GM12872 (cell line): Measurements from ENCODE around the gene PLCH1.

Source experiments
- TF ChIP-seq, protein P1 (sequence below): IDR thresholded peaks from 3 replicates; pipeline ENCODE4 v1.5.1; 2011; ENCODE audit warnings: low read depth, mild to moderate bottlenecking, low read length, moderate library complexity; ENCODE audit not compliant: insufficient read depth

Gene PLCH1

DNA sequence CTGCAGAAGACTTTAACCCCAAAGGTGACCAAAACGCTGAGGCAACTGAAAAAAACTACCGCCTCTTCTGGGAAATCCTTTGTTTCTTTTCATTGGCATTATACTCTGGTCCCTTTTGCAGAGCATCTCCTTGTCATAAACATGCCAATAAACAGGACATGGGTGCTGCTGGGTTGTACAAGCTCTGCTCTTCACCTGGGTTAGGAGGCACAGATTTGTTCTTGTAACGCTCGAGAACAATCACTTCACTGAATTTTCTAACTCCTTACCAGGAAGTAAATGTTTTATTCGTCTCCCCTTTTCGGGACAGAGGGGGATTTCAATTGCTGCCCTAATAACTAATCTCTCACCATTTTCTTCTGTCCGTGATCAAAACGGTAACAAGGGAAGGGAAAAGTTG lies 1.3 kb downstream of the PLCH1 start:
- TF ChIP-seq, protein P1, sequence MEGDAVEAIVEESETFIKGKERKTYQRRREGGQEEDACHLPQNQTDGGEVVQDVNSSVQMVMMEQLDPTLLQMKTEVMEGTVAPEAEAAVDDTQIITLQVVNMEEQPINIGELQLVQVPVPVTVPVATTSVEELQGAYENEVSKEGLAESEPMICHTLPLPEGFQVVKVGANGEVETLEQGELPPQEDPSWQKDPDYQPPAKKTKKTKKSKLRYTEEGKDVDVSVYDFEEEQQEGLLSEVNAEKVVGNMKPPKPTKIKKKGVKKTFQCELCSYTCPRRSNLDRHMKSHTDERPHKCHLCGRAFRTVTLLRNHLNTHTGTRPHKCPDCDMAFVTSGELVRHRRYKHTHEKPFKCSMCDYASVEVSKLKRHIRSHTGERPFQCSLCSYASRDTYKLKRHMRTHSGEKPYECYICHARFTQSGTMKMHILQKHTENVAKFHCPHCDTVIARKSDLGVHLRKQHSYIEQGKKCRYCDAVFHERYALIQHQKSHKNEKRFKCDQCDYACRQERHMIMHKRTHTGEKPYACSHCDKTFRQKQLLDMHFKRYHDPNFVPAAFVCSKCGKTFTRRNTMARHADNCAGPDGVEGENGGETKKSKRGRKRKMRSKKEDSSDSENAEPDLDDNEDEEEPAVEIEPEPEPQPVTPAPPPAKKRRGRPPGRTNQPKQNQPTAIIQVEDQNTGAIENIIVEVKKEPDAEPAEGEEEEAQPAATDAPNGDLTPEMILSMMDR = no peak

DNA sequence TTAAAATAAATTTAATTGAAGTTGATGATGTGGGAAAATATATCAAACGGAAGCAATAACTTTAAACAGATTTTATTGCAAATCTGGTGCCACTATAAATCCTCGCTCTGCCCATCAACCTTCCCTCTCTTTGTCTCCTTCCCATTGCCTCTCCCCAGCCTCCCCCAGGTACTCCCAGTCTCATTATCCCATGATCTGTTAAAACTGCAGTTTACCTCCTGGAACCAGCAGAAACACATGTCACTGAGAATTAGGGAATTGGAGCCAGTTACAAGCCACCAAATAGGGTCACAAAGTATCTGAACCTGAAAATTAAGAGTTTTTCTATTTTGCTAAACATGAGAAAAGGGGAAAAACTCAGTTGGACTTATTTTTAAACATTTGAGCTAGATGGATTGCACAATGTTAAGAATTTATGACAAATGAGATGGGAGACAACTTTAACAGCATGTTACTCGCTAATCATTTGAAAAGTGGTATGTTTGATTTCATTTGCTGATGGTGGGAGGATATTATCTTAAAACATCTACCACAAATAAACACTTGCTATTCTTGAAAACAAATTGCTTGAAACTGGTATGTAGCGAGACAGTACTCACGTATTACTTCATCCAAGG lies 2.4 kb downstream of the PLCH1 start:
- TF ChIP-seq, protein P1 = no peak

DNA sequence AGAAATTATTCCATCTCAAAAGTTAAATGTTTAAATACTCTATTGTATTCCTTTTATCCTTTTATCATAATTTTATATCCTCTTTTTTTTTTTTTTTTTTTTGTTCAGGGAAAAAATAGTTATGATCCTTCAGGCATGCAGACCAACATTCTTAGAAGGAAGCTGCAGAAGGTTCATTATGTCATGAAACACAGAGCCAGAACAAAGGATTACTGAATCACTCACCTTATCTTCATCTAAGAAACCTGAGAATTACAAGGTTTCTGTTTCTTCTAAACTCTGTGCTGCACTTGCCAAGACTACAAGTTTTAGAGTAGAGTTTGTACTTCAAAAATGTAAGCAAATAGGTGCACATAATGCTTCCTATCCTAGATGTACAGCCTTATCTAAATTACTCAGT lies 3.3 kb downstream of the PLCH1 start:
- TF ChIP-seq, protein P1 = no peak

DNA sequence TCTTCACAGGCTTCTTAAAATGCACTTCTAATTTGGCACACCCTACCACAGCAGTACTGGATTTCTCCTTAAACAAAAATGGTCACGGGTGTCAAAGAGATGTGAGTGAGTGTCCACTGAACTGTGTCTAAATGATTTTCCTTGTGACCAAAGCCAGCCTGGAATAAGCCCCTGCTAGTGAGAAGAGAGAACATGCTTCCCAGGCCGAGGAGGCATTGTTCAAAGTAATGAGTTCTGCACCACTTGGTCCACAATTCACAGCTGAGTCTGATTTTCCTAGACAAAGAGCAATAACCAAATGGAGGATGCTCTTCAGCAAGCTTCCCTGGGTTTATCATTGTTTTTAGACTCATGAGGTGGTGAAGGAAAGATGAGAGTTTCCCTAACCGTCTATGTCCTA lies 3.8 kb downstream of the PLCH1 start:
- TF ChIP-seq, protein P1 = no peak

DNA sequence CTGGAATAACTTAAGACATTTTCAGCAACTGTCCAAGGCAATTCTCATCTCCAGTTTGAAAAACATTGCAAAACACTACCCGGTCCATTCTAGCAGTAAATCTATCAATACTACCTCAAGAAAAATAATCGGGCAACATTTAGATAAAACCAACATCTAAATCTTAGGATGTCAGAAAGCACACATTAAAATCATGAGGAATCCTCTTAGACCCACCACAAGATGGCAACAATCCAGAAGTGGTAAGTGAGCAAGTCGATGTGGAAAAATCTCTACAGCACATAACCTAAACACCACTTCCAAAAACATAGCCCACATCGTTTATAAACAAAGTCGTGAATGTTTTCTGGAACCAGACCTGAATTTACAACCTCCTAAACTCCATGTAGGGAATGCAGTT lies 5.7 kb downstream of the PLCH1 start:
- TF ChIP-seq, protein P1 = no peak

DNA sequence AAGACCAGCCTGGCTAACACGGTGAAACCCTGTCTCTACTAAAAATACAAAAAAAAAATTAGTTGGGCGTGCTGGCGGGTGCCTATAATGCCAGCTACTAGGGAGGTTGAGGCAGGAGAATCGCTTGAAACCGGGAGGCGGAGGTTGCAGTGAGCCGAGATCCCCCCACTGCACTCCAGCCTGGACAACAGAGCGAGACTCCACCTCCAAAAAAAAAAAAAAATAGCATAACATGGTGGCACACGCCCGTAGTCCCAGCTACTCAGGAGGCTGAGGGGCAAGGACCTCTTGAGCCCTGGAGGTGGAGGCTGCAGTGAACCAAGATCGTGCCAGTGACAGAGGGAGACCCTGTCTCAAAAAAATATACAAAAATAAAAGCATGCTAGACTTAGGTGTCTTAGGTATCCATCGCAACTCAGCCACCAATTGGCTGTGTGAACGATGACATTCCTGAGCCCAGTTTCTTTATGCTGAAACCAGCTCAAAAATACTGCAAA lies 6.2 kb downstream of the PLCH1 start:
- TF ChIP-seq, protein P1 = no peak

DNA sequence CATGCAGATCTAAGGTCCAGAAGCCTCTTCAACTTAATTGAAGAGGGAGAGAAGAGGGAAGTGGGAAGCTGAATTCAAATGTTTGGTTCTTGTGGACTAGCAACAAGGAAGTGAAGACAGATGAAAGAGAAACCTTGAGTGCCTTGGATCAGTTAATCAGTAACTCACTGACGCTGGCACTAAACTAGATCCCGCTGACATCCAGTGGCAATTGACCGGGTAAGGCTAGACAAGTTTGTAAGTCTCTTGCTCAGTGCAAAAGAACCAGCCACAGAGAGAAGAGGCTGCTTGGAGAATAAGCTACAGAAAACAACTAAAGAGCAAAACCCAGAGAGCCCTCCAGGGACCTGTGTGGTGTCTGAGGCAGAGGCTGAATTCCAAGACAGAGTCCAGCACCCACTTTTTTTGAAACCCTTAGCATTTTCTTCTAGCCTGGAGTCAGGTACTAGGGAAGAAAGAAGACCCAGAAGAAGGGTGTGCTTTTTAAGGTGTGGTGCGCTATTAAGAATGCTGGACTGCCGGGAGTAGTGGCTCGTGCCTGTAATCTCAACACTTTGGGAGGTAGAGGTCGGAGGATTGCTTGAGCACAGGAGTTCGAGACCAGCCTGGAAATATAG lies 6.9 kb downstream of the PLCH1 start:
- TF ChIP-seq, protein P1 = no peak
